GM04503 (cell line): Measurements from ENCODE around the gene FBXL19.
A peak's percentile ranks its signal among the peaks of the same experiment; 100 is the strongest.

ENCODE experiments used
- DNase-seq: peaks from one replicate; pipeline ENCODE4 v3.0.0-alpha.2; 2012; ENCODE audit warnings: low read depth

FBXL19 gene

DNA sequence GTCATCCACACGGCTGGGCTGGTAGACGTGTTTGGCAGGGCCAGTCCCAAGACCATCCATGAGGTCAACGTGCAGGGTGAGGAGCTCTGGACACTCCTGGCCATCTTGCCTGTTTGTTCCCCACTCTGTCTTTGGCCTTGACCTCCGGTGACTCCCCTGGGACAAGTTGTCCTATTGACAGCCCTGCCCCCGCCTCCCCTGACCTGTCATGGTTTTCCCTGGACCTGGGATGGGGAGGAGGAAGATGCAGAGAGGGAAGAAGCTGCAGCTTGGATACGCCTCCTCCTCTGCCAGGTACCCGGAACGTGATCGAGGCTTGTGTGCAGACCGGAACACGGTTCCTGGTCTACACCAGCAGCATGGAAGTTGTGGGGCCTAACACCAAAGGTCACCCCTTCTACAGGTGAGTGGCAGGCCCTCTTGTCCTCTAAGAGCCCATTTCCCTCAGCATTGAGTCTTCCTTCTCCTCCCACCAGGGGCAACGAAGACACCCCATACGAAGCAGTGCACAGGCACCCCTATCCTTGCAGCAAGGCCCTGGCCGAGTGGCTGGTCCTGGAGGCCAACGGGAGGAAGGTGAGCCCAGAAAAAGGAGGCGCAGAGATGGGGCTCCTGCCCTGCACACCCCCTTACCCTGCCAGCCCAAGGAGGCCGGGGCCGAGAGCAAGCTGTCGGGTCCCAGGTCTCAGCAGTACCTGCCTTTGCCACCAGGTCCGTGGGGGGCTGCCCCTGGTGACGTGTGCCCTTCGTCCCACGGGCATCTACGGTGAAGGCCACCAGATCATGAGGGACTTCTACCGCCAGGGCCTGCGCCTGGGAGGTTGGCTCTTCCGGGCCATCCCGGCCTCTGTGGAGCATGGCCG is 63.0 kb downstream of the FBXL19 start:
- DNase-seq, result no peak

GRCh38 chr16:30987581-30988190 is 64.3 kb downstream of the FBXL19 start:
- no peak for DNase-seq

DNA sequence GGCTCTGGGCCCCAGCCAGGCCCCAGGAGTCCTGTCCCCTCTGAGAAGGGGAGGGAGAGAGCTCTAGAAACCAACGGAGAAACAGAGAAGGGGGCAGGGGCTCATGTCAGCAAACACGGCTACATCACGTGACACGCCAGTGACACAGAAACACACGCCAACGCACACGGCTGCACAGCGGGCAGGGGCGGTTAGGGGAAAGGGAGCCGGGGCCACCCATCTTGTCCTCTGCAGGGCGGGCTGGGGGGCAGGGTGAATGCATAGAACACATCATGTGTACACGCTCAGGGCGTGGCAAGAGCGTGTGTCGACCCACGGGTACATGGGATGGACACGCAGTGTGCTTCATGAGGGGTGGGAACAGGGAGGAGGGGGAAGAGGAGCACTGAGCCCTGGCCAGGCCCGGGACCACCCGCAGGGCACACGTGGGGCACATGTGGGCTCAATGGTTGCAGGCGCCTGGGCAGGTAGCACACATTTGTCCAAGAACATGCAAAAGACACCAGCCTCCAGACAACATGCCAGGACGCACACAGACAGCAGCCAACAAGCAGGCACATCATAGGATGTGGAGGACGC is 66.2 kb downstream of the FBXL19 start:
- DNase-seq, result no peak

- no peak for DNase-seq
Measured at GRCh38 chr16:30990105-30990504, 66.7 kb downstream of the FBXL19 start.

DNA sequence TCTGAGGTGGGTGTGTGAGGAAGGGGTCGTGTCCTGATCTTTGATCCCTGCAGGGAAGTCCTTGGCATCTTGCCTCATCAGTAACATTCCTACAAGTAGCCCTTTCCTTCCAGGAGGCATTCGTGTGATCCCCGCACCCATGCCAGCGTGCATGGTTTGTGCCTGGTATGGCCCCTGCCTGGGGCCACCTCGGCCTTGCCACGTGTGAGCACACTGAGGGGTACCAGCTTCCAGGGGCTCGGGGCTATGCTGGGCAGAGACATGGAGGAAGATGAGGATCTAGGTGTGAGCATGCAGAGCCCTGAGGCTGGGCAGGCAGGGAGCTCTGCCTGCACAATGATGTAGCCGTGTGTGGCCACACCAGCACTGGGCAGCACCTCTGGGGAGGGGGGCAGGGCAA is 67.7 kb downstream of the FBXL19 start:
- DNase-seq, result no peak

- no peak for DNase-seq
Measured at GRCh38 chr16:30992276-30992780, 69.0 kb downstream of the FBXL19 start.

DNA sequence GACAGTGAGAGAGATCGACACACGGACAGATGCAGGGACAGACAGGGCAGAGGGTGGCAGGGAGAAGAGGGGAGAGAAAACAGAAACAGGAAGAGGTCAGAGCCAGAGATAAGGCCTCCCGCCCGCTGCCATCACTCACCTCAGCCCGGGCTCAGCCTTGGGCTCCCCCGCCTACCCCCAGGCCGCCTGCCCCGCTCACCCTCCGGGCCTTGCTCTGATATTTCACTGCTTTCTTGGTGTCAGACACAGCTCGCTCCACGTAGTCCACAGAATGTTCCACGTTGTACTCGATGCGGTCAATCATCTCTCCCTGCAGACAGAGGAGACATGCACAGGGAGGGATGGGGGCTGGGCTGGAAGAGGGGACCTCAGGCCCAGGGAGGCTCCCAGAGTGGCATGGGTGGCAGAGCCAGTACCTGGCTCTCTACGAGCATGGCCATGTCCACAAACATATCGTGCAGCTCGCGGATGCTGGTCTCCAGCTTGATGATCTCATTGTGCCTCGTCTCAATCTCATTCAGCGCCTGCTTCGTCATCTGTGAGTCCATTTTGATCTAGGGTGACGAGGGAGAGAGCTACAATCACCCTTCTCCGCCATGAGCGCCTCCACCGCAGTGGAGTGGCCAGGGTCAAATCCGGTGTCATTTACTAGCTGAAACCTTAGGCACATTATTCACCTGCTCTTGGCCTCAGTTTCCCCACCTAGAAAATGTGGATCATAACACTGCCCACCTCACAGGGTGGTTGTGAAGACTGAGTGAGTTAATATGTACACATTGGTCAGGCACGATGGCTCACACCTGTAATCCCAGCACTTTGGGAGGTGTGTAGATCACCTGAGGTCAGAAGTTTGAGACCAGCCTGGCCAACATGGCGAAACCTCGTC is 69.8 kb downstream of the FBXL19 start:
- no peak for DNase-seq

DNA sequence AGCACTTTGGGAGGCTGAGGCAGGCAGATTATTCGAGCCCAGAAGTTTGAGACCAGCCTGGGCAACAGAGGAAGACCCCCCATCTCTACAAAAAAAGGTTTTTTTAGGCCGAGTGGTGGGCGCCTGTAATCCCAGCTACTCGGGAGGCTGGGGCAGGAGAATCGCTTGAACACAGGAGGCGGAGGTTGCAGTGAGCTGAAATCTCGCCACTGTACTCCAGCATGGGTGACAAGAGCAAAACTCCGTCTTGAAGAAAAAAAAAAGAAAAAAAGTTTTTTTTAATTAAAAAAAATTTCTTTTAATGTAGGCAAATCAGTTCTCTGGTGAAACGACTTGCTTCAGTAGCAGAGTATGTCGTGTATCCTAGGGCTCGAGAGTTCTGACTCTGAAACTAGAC is 72.6 kb downstream of the FBXL19 start:
- DNase-seq, result no peak

- no peak for DNase-seq
Measured at GRCh38 chr16:30996324-30996984, 73.1 kb downstream of the FBXL19 start.

GRCh38 chr16:30996985-30997724 is 73.8 kb downstream of the FBXL19 start:
- no peak for DNase-seq

- peak; percentile 55 for DNase-seq
Measured at GRCh38 chr16:30997725-30998711, 74.6 kb downstream of the FBXL19 start.
